GM18499 (cell line): ENCODE data around the gene ZSCAN32.

Experiments
- ATAC-seq: cut with Tn5 transposase; IDR thresholded peaks from one replicate; pipeline ENCODE4 v1.9.1; 2021; ENCODE audit warnings: moderate number of reproducible peaks; ENCODE audit not compliant: insufficient read depth, unreplicated experiment

The ZSCAN32 gene

GRCh38 chr16:3400779-3401688 is at the start of gene ZSCAN32, which contains the start of gene ZNF174:
Gene ZSCAN32, minus strand, starts transcription at chr16:3401004. Its CDS starts 3,447 bp downstream, at chr16:3397557.
Gene ZNF174, plus strand, starts transcription at chr16:3401215. Its CDS starts 790 bp downstream, at chr16:3402005.
- peak; percentile 83 for ATAC-seq

DNA sequence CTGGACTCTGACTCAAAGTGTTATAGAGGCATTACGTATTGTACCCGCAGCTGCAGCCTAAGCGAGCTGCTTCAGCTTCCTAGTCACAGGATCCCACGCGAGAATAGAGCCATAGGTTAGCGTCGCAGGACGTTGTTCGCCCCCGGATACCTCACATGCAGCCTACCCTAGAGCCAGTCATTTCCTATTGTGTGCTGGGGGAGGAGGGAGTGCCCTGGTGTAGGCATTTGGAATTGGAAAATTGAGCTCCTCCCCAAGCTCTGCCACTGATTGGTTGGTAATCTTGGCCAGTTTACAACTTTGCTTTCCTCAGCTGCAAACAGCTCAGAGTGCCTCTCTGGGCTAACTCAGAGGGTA is 43.2 kb upstream of the ZSCAN32 start:
- no peak for ATAC-seq

DNA sequence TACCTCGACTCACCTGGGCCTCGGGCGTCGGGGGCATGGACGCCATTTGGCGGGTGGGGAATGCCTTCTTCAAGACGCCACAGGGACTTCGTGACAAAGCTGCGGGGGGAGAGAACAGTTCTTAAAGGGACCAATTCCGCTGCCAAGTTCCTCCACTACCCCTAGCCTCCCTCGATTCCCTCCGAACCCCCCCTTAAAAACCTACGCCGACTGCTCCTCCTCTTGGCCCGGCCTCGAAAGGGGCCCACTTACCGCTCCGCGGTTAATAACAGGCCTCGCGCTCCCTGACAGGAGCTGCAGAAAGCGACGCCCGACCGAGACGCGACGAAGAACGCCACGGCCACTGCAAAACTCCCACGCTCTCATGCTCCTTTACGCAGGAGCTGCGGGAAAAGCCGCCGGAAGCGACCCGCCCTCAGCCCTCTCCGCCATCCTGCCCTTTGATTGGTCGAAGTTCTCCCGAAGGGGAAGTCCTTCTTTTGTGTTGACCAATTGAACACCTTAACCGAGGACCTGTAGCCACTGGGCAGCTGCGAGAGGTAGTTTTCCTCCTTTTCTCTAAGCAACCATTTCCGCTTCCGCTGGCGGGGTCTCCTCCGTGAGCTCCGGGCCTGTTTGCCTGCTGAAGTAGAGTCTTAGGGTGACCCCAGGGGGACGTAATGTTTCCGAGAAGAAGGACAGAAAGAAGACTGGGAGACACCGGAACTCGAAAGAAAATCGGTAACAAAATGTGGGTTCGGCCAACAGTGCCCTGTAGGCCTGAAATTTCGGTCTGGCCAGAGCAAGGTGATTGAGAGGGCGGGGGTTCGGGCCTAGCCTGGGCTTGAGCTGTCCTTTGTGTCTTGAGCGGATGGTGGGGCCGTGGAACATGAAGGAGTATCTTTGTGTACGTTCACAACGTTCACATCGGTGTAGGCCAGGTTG is 42.6 kb upstream of the ZSCAN32 start, which contains the start of the genes NAA60 and ZNF597:
Gene NAA60, plus strand, starts transcription at position 573 of the 924 bp plus-strand sequence. CDS start 32,548 bp downstream, outside the sequence.
Gene ZNF597, minus strand, starts transcription at position 397 of the 924 bp plus-strand sequence. Its CDS starts 351 bp downstream, at position 46.
- ATAC-seq, result peak; percentile 76

- ATAC-seq, result no peak
Measured at GRCh38 chr16:3439637-3440036, 38.8 kb upstream of the ZSCAN32 start.

- no peak for ATAC-seq
Measured at GRCh38 chr16:3434373-3434772, 33.6 kb upstream of the ZSCAN32 start.

- ATAC-seq, result no peak
Measured at GRCh38 chr16:3431779-3432219, 31.0 kb upstream of the ZSCAN32 start.

DNA sequence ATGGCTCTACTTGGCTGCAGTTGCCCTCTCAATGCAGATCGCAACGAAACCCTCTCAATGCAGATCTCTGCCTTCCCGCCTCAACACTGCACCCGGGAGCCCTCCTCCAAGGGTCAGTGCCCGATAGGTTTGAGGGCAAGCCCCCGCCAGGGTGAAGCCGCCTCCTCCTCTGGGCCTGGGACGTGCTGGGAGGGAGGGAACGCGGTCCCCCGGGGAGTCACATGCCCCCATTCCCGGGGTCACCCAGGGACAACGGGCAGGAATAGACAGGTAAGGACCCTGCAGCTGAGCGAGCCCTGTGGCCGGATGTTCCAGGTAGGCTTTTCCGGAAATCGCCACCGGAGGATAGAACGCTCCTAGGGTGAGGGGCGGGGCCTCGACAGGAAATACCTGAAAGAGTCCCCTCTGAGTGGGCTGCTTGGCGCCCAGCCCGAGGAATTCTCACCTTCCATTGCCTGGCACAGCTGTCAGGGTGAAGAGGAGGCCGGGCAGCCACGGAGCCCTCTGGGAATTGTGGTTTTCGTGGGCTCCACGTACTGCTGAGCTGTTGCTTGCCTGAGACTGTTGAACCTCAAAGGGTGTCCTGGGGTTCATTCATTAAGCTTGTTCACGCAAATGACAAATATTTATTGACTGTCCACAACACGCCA is 13.1 kb upstream of the ZSCAN32 start:
- no peak for ATAC-seq

GRCh38 chr16:3408561-3409197 is 7.9 kb upstream of the ZSCAN32 start:
- ATAC-seq, result no peak

- no peak for ATAC-seq
Measured at GRCh38 chr16:3401719-3402397, 1.1 kb upstream of the ZSCAN32 start.

DNA sequence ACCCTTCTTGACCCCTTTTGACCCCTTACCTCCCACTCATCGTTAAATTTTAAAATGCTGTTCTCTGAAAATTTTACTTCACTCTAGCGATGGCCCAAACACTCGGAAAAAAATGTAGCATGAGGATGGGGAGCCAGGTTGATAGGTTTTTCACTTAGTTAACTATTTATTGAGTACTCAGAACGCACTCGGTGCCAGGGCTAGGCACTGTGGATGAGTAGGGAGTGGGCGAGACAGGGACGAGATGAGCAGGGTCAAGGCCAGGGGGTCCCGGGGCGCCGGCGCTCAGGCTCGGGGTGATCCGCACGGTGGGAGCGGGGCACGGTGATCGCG is 392 bp downstream of the ZSCAN32 start:
- ATAC-seq, result no peak

DNA sequence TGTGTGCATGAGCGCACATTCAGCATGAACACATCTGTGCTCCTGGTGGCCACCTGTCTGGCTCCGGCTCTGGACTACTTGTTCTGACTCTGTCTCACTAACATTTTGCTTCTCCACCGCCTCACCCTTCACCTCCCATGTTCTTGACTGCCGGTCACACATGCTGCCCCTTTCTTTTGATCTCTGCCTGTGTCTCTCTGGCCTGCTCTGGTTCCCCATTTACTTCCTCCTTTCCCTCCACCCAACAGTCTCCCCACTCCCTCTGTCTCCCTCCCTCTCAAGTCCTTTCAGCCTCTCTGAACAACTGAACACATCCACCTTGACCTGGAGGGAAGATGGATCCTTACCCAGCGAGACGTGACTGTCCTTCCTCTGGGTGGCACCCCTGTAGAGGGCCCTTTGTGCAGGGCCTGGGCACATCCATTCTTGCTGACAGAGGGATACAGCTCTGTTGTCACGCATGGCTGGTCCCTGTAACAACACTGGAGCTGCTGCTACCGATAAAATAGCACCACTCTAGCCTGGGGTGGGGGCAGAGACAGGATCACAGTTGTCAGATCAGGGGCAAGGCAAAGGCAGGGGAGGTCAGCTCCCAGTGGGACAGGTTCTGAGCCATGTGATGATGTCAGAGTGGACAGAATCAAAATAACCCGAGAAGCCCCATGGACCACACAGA is 11.0 kb downstream of the ZSCAN32 start:
- no peak for ATAC-seq

DNA sequence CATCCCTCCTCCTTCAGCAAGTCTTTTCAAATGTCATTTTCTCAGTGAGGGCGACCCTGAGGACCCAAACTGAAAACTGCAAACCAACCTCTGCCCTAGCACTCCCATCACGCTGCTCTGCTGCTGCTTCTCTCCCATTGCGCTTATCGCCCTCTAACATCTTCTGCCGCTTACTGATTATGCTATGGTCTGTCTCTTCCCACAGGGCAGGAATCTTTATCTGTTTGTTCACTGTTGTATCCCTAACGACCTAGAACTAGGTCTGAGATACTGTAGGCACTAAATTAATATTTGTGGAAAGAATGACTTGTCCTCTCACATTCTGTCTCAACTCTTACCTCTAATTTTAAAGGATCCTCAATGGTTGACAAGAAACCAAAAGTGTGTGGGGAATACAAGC is 12.5 kb downstream of the ZSCAN32 start:
- no peak for ATAC-seq

GRCh38 chr16:3383045-3383448 is 17.8 kb downstream of the ZSCAN32 start:
- ATAC-seq, result no peak

DNA sequence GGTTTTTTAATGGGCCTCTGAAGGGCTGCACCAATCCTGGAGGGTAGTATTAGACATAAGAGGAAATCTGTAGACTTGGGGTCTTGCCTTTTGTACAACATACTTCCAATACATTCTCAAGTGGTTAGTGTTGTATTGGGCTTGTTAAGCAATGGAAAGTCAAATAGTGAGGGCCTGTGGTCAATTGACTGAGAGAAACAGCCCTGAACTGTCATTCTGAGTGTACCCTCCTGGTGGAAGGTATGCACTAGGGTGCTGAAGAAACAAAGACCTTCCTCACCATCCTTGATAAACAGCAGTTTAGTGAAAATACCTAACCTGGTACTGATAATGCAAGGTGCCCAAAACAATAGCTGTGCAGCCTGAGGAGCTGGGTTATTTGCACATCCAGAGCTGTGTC is 22.9 kb downstream of the ZSCAN32 start:
- ATAC-seq, result no peak

GRCh38 chr16:3375680-3376079 is 25.1 kb downstream of the ZSCAN32 start:
- no peak for ATAC-seq

GRCh38 chr16:3369073-3369472 is 31.7 kb downstream of the ZSCAN32 start:
- no peak for ATAC-seq

- no peak for ATAC-seq
Measured at GRCh38 chr16:3364774-3365427, 35.9 kb downstream of the ZSCAN32 start.

DNA sequence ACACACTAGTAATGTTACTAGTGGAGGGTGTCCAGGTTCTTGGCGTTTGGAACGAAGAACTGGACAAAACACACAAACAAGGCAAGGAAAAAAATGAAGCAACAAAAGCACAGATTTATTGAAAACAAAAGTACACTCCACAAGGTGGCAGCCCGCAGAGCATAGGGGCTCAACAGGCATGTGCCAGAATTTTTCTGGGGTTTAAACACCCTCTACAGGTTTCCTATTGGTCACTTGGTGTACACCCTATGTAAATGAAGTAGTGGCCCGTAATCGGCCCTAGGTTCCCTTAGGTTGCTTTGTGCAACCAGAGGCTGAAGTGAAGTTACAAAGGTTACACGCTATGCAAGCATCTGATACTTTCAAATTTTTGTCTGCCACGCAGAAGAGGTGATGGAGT is 37.0 kb downstream of the ZSCAN32 start:
- ATAC-seq, result no peak
